K562 (cell line): ENCODE results near the gene GALE. TPM values are rescaled to one million over a fixed set of nuclear protein-coding genes. Genes with fewer than 3 reads are reported as not detected.

Source experiments
- CBX1 ChIP-seq: sonication (generic); IDR thresholded peaks from 2 replicates; pipeline ENCODE4 v1.6.1; 2016; ENCODE audit warnings: antibody characterized with exemption, low read depth, mild to moderate bottlenecking
- CEBPG ChIP-seq, 3 experiments: fragments of 200-800 bp in 1 of 3; sonication (Bioruptor generic) in 1 of 3; sonication (generic) in 1 of 3; formaldehyde crosslinking in 1 of 3; IDR thresholded peaks in 2 of 3; conservative IDR thresholded peaks in 1 of 3; 2 replicates each; pipeline versions ENCODE4 v1.6.1 to v1.8.0; 2016 to 2022; ENCODE audit warnings: missing compliant biosample characterization in 2 of 3, missing genetic modification characterization in 2 of 3, mild to moderate bottlenecking in 1 of 3, missing genetic modification reagents in 1 of 3
- EGR1 ChIP-seq: fragments of 450-650 bp; conservative IDR thresholded peaks from 2 replicates; pipeline ENCODE4 v1.6.1; 2017; ENCODE audit warnings: mild to moderate bottlenecking
- FOS ChIP-seq: IDR thresholded peaks from 3 replicates; pipeline ENCODE4 v1.6.1; 2011; ENCODE audit not compliant: insufficient read length; ENCODE audit errors: extremely low read depth
- GMEB1 ChIP-seq: fragments of 250-450 bp; sonication (Bioruptor Pico); IDR thresholded peaks from 2 replicates; pipeline ENCODE4 v1.4.0; 2020; ENCODE audit warnings: mild to moderate bottlenecking
- MEF2D ChIP-seq: conservative IDR thresholded peaks from 2 replicates; pipeline ENCODE4 v1.6.1; 2016; ENCODE audit warnings: low read depth, missing genetic modification characterization, missing compliant biosample characterization
- NCOR1 ChIP-seq: fragments of 450-650 bp; IDR thresholded peaks from 2 replicates; pipeline ENCODE4 v1.6.1; 2016; ENCODE audit warnings: mild to moderate bottlenecking, moderate library complexity
- PYGO2 ChIP-seq: fragments of 450-650 bp; IDR thresholded peaks from 2 replicates; pipeline ENCODE4 v1.6.1; 2016; ENCODE audit warnings: mild to moderate bottlenecking, missing genetic modification characterization, moderate library complexity, missing compliant biosample characterization
- RFX7 ChIP-seq: fragments of 250-450 bp; sonication (Bioruptor Pico); IDR thresholded peaks from 2 replicates; pipeline ENCODE4 v1.5.1; 2021; ENCODE audit warnings: mild to moderate bottlenecking
- TBL1XR1 ChIP-seq, 2 experiments: IDR thresholded peaks; 2 replicates each; pipeline ENCODE4 v1.6.1; 2012; ENCODE audit warnings: improper control_type of control experiment in 2 of 2, low read length in 2 of 2, mild to moderate bottlenecking in 1 of 2
- ZNF280A ChIP-seq: fragments of 450-650 bp; IDR thresholded peaks from 2 replicates; pipeline ENCODE4 v1.6.1; 2018; ENCODE audit warnings: mild to moderate bottlenecking, low read depth; ENCODE audit not compliant: partially characterized antibody
- ZNF583 ChIP-seq: fragments of 250-450 bp; sonication (Bioruptor Pico); IDR thresholded peaks from 2 replicates; pipeline ENCODE4 v1.4.0; 2020
- ZSCAN29 ChIP-seq: fragments of 450-650 bp; IDR thresholded peaks from 2 replicates; pipeline ENCODE4 v1.6.1; 2017
- polyA plus RNA-seq, 8 experiments: library from polyadenylated mRNA; depleted of rRNA in 4 of 8; stranded (reverse) in 5 of 8; unstranded in 3 of 8; fragments of >200 nt; fragmentation: Nextera tagmentation in 2 of 8; fragmentation: Illumina TruSeq in 1 of 8; extraction: Ambion mirVana in 2 of 8; extraction: Trizol in 1 of 8; gene quantifications; 2 replicates each; pipeline versions ENCODE4 v1.2.1 to v1.2.3, GENCODE V29; 2011 to 2014; ENCODE audit warnings: inconsistent platforms in 1 of 8, missing spikeins in 1 of 8
- total RNA-seq, 7 experiments: library from RNA; depleted of rRNA in 6 of 7; stranded (reverse); fragments of >200 nt in 6 of 7; fragmentation: Illumina TruSeq in 2 of 7; extraction: Trizol in 2 of 7; gene quantifications; 2 replicates each; pipeline versions ENCODE4 v1.2.1 to v1.2.3, GENCODE V29; 2011 to 2021; ENCODE audit warnings: low replicate concordance in 1 of 7
- TF ChIP-seq, protein P1 (sequence below): fragments of 200-800 bp; sonication (Bioruptor generic); IDR thresholded peaks from 2 replicates; pipeline ENCODE4 v1.6.1; 2016; ENCODE audit warnings: missing genetic modification characterization, missing compliant biosample characterization
- TF ChIP-seq, protein P2 (sequence below), 2 experiments: fragments of 450-650 bp in 1 of 2; sonication (generic) in 1 of 2; formaldehyde crosslinking; conservative IDR thresholded peaks; 2 replicates each; pipeline versions ENCODE4 v1.4.0 to v1.8.1; 2020 to 2022; ENCODE audit warnings: mild to moderate bottlenecking in 1 of 2, missing genetic modification reagents in 1 of 2

Gene GALE
- total and polyA plus RNA-seq, 9 of the 15 experiments (the other 6 are each of a cell fraction or from before 2014, with no cell fraction given) = 8.4 to 139 (median 88.3) TPM

- TF ChIP-seq, protein P1, sequence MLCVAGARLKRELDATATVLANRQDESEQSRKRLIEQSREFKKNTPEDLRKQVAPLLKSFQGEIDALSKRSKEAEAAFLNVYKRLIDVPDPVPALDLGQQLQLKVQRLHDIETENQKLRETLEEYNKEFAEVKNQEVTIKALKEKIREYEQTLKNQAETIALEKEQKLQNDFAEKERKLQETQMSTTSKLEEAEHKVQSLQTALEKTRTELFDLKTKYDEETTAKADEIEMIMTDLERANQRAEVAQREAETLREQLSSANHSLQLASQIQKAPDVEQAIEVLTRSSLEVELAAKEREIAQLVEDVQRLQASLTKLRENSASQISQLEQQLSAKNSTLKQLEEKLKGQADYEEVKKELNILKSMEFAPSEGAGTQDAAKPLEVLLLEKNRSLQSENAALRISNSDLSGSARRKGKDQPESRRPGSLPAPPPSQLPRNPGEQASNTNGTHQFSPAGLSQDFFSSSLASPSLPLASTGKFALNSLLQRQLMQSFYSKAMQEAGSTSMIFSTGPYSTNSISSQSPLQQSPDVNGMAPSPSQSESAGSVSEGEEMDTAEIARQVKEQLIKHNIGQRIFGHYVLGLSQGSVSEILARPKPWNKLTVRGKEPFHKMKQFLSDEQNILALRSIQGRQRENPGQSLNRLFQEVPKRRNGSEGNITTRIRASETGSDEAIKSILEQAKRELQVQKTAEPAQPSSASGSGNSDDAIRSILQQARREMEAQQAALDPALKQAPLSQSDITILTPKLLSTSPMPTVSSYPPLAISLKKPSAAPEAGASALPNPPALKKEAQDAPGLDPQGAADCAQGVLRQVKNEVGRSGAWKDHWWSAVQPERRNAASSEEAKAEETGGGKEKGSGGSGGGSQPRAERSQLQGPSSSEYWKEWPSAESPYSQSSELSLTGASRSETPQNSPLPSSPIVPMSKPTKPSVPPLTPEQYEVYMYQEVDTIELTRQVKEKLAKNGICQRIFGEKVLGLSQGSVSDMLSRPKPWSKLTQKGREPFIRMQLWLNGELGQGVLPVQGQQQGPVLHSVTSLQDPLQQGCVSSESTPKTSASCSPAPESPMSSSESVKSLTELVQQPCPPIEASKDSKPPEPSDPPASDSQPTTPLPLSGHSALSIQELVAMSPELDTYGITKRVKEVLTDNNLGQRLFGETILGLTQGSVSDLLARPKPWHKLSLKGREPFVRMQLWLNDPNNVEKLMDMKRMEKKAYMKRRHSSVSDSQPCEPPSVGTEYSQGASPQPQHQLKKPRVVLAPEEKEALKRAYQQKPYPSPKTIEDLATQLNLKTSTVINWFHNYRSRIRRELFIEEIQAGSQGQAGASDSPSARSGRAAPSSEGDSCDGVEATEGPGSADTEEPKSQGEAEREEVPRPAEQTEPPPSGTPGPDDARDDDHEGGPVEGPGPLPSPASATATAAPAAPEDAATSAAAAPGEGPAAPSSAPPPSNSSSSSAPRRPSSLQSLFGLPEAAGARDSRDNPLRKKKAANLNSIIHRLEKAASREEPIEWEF (CRISPR knock-in tag) = no peak
- TF ChIP-seq ZSCAN29 = no peak
- no peak for TF ChIP-seq RFX7
- peak; percentile 95 for TF ChIP-seq NCOR1
- TF ChIP-seq CBX1 = no peak; the same call in none of the 2 replicates
- no peak for TF ChIP-seq CEBPG (CRISPR knock-in tag; IDR thresholded peaks at IDR 0.05)
- peak in 1 of 2 experiments; percentile 80; a peak in 2 of 4 replicates for TF ChIP-seq CEBPG (tag; conservative IDR thresholded peaks at IDR 0.05 in 1 of 2, IDR thresholded peaks at IDR 0.05 in 1 of 2)
- no peak for TF ChIP-seq ZNF280A
- no peak for TF ChIP-seq ZNF583
- TF ChIP-seq, protein P2, sequence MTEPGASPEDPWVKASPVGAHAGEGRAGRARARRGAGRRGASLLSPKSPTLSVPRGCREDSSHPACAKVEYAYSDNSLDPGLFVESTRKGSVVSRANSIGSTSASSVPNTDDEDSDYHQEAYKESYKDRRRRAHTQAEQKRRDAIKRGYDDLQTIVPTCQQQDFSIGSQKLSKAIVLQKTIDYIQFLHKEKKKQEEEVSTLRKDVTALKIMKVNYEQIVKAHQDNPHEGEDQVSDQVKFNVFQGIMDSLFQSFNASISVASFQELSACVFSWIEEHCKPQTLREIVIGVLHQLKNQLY (CRISPR knock-in tag; conservative IDR thresholded peaks at IDR 0.05) = no peak
- no peak; the same call in none of the 2 replicates for TF ChIP-seq GMEB1 (CRISPR knock-in tag)
- peak; percentile 89 to 91 for TF ChIP-seq TBL1XR1 (IDR thresholded peaks at IDR 0.05; ENCODE audit: low read length in 2 of 2)
- TF ChIP-seq PYGO2 (tag) = 0 out of 2 replicates have a peak, but pooled peaks have one; percentile 41
- no peak for TF ChIP-seq FOS
- TF ChIP-seq MEF2D = no peak; the same call in 1 of the 2 replicates
- TF ChIP-seq EGR1 = peak; percentile 22; the same call in 1 of the 2 replicates
Observed at GRCh38 chr1:23777979-23778814, 22.4 kb downstream of the GALE start, which contains the start of gene PITHD1 (continued).
